SK-N-SH (cell line): ENCODE data around the gene MAT2A. TPM values are rescaled to one million over a fixed set of nuclear protein-coding genes. Genes with fewer than 3 reads are reported as not detected.

Experiments
- CTCF ChIA-PET: fragments of 300-600, 350-600 bp; formaldehyde crosslinking; extraction: SDS; loops from one replicate; lab custom pipeline; 2021; lab: Yijun Ruan, JAX
- POLR2A ChIA-PET: fragments of 350-600 bp; sonication (Branson Sonifier 250); formaldehyde crosslinking; extraction: SDS; loops from one replicate; lab custom pipeline; 2020; ENCODE audit warnings: antibody characterized with exemption, inconsistent platforms; lab: Yijun Ruan, JAX
- DNase-seq: peaks from one replicate; pipeline ENCODE4 v3.0.0; 2012
- H2AFZ ChIP-seq: fragments of 200-600 bp; sonication (generic); 2 replicates; pipeline ENCODE4 v1.8.1; 2016; ENCODE audit warnings: antibody characterized with exemption, mild to moderate bottlenecking, low read depth
- H3F3A ChIP-seq: fragments of 200-600 bp; sonication (generic); replicated peaks from 2 replicates; pipeline ENCODE3; 2016; ENCODE audit warnings: antibody characterized with exemption, mild to moderate bottlenecking; ENCODE audit not compliant: insufficient read depth
- H3K27ac ChIP-seq, 2 experiments: fragments of 200-500 bp in 1 of 2; fragments of 200-600 bp in 1 of 2; sonication (Bioruptor generic) in 1 of 2; sonication (generic), shearing (Covaris generic) in 1 of 2; 2 replicates each; pipeline versions ENCODE4 v1.5.1 to v1.6.1; 2014 to 2016; ENCODE audit warnings: low read depth in 2 of 2, inconsistent platforms in 1 of 2, low read length in 1 of 2, mild to moderate bottlenecking in 1 of 2, mixed read lengths in 1 of 2
- H3K27me3 ChIP-seq: fragments of 200-600 bp; sonication (generic), shearing (Covaris generic); 2 replicates; pipeline ENCODE4 v1.6.1; 2016; ENCODE audit warnings: mixed run types; ENCODE audit not compliant: insufficient read depth
- H3K36me3 ChIP-seq, 2 experiments: fragments of 200-500 bp in 1 of 2; fragments of 200-600 bp in 1 of 2; sonication (Bioruptor generic) in 1 of 2; sonication (generic) in 1 of 2; replicated peaks in 1 of 2; 2 replicates each; pipeline versions ENCODE3 to v1.5.1; 2014 to 2016; ENCODE audit warnings: low read length in 1 of 2, mild to moderate bottlenecking in 1 of 2; ENCODE audit not compliant: insufficient read depth in 2 of 2, control insufficient read depth in 1 of 2
- H3K4me1 ChIP-seq, 2 experiments: fragments of 200-500 bp in 1 of 2; fragments of 200-600 bp in 1 of 2; sonication (Bioruptor generic) in 1 of 2; sonication (generic), shearing (Covaris generic) in 1 of 2; 2 replicates each; pipeline versions ENCODE4 v1.5.1 to v1.6.1; 2014 to 2016; ENCODE audit warnings: low read depth in 1 of 2, low read length in 1 of 2, mixed run types in 1 of 2; ENCODE audit not compliant: insufficient read depth in 2 of 2, control insufficient read depth in 1 of 2
- H3K4me2 ChIP-seq: fragments of 200-600 bp; sonication (generic), shearing (Covaris generic); 2 replicates; pipeline ENCODE4 v1.6.1; 2017; ENCODE audit warnings: mixed run types
- H3K4me3 ChIP-seq, 2 experiments: fragments of 200-500 bp in 1 of 2; fragments of 200-600 bp in 1 of 2; sonication (Bioruptor generic) in 1 of 2; sonication (generic), shearing (Covaris generic) in 1 of 2; 2 replicates each; pipeline versions ENCODE4 v1.5.1 to v1.8.1; 2014 to 2016; ENCODE audit warnings: low read depth in 2 of 2, inconsistent platforms in 1 of 2, low read length in 1 of 2, mild to moderate bottlenecking in 1 of 2, mixed read lengths in 1 of 2, moderate library complexity in 1 of 2
- H3K79me2 ChIP-seq: fragments of 200-600 bp; sonication (generic); 2 replicates; pipeline ENCODE4 v1.8.1; 2017; ENCODE audit warnings: mild to moderate bottlenecking; ENCODE audit not compliant: insufficient read depth
- H3K9ac ChIP-seq: fragments of 200-600 bp; sonication (generic); 2 replicates; pipeline ENCODE4 v1.6.1; 2017; ENCODE audit warnings: mixed run types
- H3K9me2 ChIP-seq: fragments of 200-600 bp; sonication (generic); 2 replicates; pipeline ENCODE4 v1.6.1; 2017; ENCODE audit warnings: mixed run types
- H3K9me3 ChIP-seq: fragments of 200-600 bp; sonication (generic); 2 replicates; pipeline ENCODE4 v1.6.1; 2017; ENCODE audit warnings: mixed run types, mild to moderate bottlenecking, moderate library complexity
- H4K20me1 ChIP-seq: fragments of 200-600 bp; sonication (generic); 2 replicates; pipeline ENCODE4 v1.6.1; 2017; ENCODE audit warnings: mild to moderate bottlenecking, mixed run types; ENCODE audit not compliant: insufficient read depth
- EP300 ChIP-seq, 2 experiments: IDR thresholded peaks; 2 replicates each; pipeline versions ENCODE4 v1.4.0 to v1.6.1; 2012; ENCODE audit warnings: borderline replicate concordance in 1 of 2, low read depth in 1 of 2, low read length in 1 of 2
- EZH2phosphoT487 ChIP-seq: fragments of 200-600 bp; sonication (generic); IDR thresholded peaks from 2 replicates; pipeline ENCODE4 v1.6.1; 2017; ENCODE audit warnings: low read depth, mixed run types, mild to moderate bottlenecking, antibody characterized with exemption, moderate library complexity, borderline replicate concordance
- FOXM1 ChIP-seq: IDR thresholded peaks from 2 replicates; pipeline ENCODE4 v1.4.0; 2012; ENCODE audit warnings: low read depth, mild to moderate bottlenecking
- GABPA ChIP-seq: IDR thresholded peaks from 2 replicates; pipeline ENCODE4 v1.4.0; 2012; ENCODE audit warnings: low read depth, mild to moderate bottlenecking
- JUND ChIP-seq: IDR thresholded peaks from 2 replicates; pipeline ENCODE4 v1.4.0; 2012
- MAX ChIP-seq: IDR thresholded peaks from 2 replicates; pipeline ENCODE4 v1.4.0; 2012; ENCODE audit warnings: low read depth
- MEF2A ChIP-seq: IDR thresholded peaks from 2 replicates; pipeline ENCODE4 v1.4.0; 2012; ENCODE audit warnings: low read depth, borderline replicate concordance
- MXI1 ChIP-seq: IDR thresholded peaks from 2 replicates; pipeline ENCODE4 v1.6.1; 2012; ENCODE audit warnings: mild to moderate bottlenecking, low read depth, low read length, improper control_type of control experiment
- PBX3 ChIP-seq: IDR thresholded peaks from 2 replicates; pipeline ENCODE4; 2012
- POLR2AphosphoS5 ChIP-seq: IDR thresholded peaks from 2 replicates; pipeline ENCODE4 v1.6.1; 2012; ENCODE audit warnings: low read depth, low read length
- RAD21 ChIP-seq: IDR thresholded peaks from 2 replicates; pipeline ENCODE4 v1.6.1; 2012; ENCODE audit warnings: mild to moderate bottlenecking, low read length
- RCOR1 ChIP-seq: fragments of 150-350 bp; IDR thresholded peaks from 2 replicates; pipeline ENCODE4 v1.6.1; 2017; ENCODE audit warnings: antibody characterized with exemption, low read length
- RXRA ChIP-seq: IDR thresholded peaks from 2 replicates; pipeline ENCODE4 v1.4.0; 2012; ENCODE audit warnings: low read depth, mild to moderate bottlenecking, borderline replicate concordance
- SIN3A ChIP-seq: IDR thresholded peaks from 2 replicates; pipeline ENCODE4 v1.6.1; 2012; ENCODE audit warnings: low read depth, mild to moderate bottlenecking, low read length, moderate library complexity, borderline replicate concordance
- SMC3 ChIP-seq: IDR thresholded peaks from 2 replicates; pipeline ENCODE4 v1.6.1; 2012; ENCODE audit warnings: low read depth, low read length, improper control_type of control experiment
- TEAD4 ChIP-seq: IDR thresholded peaks from 2 replicates; pipeline ENCODE4 v1.4.0; 2012; ENCODE audit warnings: mild to moderate bottlenecking, borderline replicate concordance; ENCODE audit not compliant: insufficient read depth
- USF2 ChIP-seq: fragments of 150-350 bp; IDR thresholded peaks from 2 replicates; pipeline ENCODE4 v1.6.1; 2017; ENCODE audit warnings: antibody characterized with exemption, low read length, low read depth, borderline replicate concordance
- YY1 ChIP-seq: IDR thresholded peaks from 2 replicates; pipeline ENCODE4 v1.4.0; 2012; ENCODE audit warnings: low read depth, mild to moderate bottlenecking
- ZBTB33 ChIP-seq: IDR thresholded peaks from 2 replicates; pipeline ENCODE4 v1.4.0; 2012; ENCODE audit warnings: low read depth, borderline replicate concordance
- WGBS: methylation state at CpG from one replicate; pipeline ENCODE4 v1.1.6; 2017; ENCODE audit warnings: low lambda C conversion rate; 5-methylcytosine and 5-hydroxymethylcytosine counted together
- polyA plus RNA-seq, 3 experiments: library from polyadenylated mRNA; depleted of rRNA; stranded (reverse); fragments of >200 nt; gene quantifications; 2 replicates each; pipeline ENCODE4 v1.2.3, GENCODE V29; 2012

MAT2A gene
- polyA plus RNA-seq, 1 of the 3 experiments (the other 2 are of a cell fraction) = 187 TPM

- no peak for TF ChIP-seq SIN3A
- no peak for TF ChIP-seq RAD21
- TF ChIP-seq POLR2AphosphoS5 = no peak
- no peak for TF ChIP-seq GABPA
These were observed 22.1 kb upstream of the MAT2A start (continued) for GRCh38 chr2:85516653-85517389.

- no peaks in the 10 kb centered on the region for H3K9me2 ChIP-seq
- no peak overlapping the region for H3K4me2 ChIP-seq
- no peaks in the 10 kb centered on the region for H4K20me1 ChIP-seq
- ChIA-PET POLR2A (interaction anchor here (3.3 to 3.8 kb wide), 4 partner anchors 14 to 89 kb away, joined by 38 to 135 read pairs (median 52); partner anchors contain the start of gene MAT2A), CTCF (interaction anchor here (0.6 to 5.9 kb wide), 4 partner anchors 14 to 471 kb away, joined by 3 to 67 read pairs (median 14); partner anchors contain the start of genes MAT2A and SH2D6)
- H2AFZ ChIP-seq = no peak overlapping the region
- H3K36me3 ChIP-seq = no peaks in the 10 kb centered on the region
- H3F3A ChIP-seq = no peaks in the 10 kb centered on the region
- H3K4me3 ChIP-seq = no peak overlapping the region
- DNase-seq = no peak
- H3K9ac ChIP-seq = no peak overlapping the region
- no peaks in the 10 kb centered on the region for H3K9me3 ChIP-seq
- no peaks in the 10 kb centered on the region for H3K27me3 ChIP-seq
- TF ChIP-seq GABPA (no peak), RCOR1 (no peak), MXI1 (no peak), MEF2A (no peak), SMC3 (no peak), YY1 (no peak), FOXM1 (no peak), RXRA (no peak), MAX (no peak), USF2 (no peak), PBX3 (no peak), JUND (no peak), EP300 (IDR thresholded peaks at IDR 0.05; ENCODE audit: borderline replicate concordance in 1 of 2, low read depth in 1 of 2, low read length in 1 of 2) (no peak), EZH2phosphoT487 (no peak), TEAD4 (no peak), ZBTB33 (no peak), POLR2AphosphoS5 (no peak)
- TF ChIP-seq, all 33 proteins: peak for 0
- Histone ChIP-seq H3K4me1 (peaks cover 9 to 30% of the 10 kb centered on the region in 2 experiments; a peak in 3 of 4 replicates), H3K27ac (no peak overlapping the region), H3K79me2 (no peaks in the 10 kb centered on the region)
- 94% methylated on average over 6 of the region's 6 CpGs for WGBS
These were observed 16.8 kb upstream of the MAT2A start for GRCh38 chr2:85522090-85522647.
